Measurements from ENCODE around the gene PXMP4. TPM values are rescaled to one million over a fixed set of nuclear protein-coding genes. Genes with fewer than 3 reads are reported as not detected.

PXMP4 gene
- total RNA-seq, 1 donor from 2014 or later, result 6.6 TPM

DNA sequence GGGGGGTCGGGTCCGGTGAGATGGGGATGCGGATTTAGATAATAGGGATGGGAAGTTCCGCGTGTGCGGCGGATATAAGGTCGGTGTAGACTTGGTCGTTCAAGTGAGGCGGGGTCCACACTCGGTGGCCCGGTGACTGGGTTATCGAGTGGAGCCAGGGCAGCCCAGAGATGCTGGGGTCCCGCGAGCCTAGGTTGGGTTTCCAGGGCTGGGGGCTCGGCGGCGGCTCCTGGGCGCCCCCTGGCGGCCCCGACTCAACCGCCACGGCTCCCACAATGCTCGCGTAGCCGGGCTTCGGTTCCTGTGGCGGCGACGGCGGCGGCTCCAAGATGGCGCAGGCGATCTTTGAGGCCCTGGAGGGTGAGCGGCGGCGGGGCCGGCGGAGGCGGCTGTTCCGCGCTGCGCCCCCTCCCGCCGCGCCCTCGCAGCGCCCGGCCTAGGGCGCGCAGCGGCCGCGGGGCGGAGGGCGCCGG is 11.6 kb upstream of the PXMP4 start, which contains the start of gene ZNF341:
Gene ZNF341, plus strand, starts transcription at position 304 of the 473 bp plus-strand sequence. Its CDS starts 26 bp downstream, at position 330.
- TF ChIP-seq POLR2AphosphoS5 (IDR thresholded peaks at IDR 0.05; ENCODE audit: insufficient read depth in 1 of 2, low read depth in 1 of 2) (peak in 1 of 2 donors; percentile 42), POLR2A (IDR thresholded peaks at IDR 0.05) (no peak)
- TF ChIP-seq, protein P1, sequence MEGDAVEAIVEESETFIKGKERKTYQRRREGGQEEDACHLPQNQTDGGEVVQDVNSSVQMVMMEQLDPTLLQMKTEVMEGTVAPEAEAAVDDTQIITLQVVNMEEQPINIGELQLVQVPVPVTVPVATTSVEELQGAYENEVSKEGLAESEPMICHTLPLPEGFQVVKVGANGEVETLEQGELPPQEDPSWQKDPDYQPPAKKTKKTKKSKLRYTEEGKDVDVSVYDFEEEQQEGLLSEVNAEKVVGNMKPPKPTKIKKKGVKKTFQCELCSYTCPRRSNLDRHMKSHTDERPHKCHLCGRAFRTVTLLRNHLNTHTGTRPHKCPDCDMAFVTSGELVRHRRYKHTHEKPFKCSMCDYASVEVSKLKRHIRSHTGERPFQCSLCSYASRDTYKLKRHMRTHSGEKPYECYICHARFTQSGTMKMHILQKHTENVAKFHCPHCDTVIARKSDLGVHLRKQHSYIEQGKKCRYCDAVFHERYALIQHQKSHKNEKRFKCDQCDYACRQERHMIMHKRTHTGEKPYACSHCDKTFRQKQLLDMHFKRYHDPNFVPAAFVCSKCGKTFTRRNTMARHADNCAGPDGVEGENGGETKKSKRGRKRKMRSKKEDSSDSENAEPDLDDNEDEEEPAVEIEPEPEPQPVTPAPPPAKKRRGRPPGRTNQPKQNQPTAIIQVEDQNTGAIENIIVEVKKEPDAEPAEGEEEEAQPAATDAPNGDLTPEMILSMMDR (IDR thresholded peaks at IDR 0.05), result peak; percentile 53 to 79 (median 76)
- no peak for DNase-seq (ENCODE audit: extremely low spot score in 2 of 2)
- no peaks in the 10 kb centered on the region for H3K36me3 ChIP-seq
- H3K4me1 ChIP-seq, result peaks cover 31% of the 10 kb centered on the region
- peaks cover 6% of the 10 kb centered on the region for H3K9me3 ChIP-seq
- intact Hi-C loops (cut with DNase I), result loop anchor here (10.0 kb wide), 1 partner anchor 57 kb away; the partner anchor contains the start of gene NECAB3
- H3K4me3 ChIP-seq, result peak within 1 kb of the TSS; percentile 49 to 58
- no peaks in the 10 kb centered on the region for H3K27me3 ChIP-seq
- H3K27ac ChIP-seq, result peak within 1 kb of the TSS; percentile 91

DNA sequence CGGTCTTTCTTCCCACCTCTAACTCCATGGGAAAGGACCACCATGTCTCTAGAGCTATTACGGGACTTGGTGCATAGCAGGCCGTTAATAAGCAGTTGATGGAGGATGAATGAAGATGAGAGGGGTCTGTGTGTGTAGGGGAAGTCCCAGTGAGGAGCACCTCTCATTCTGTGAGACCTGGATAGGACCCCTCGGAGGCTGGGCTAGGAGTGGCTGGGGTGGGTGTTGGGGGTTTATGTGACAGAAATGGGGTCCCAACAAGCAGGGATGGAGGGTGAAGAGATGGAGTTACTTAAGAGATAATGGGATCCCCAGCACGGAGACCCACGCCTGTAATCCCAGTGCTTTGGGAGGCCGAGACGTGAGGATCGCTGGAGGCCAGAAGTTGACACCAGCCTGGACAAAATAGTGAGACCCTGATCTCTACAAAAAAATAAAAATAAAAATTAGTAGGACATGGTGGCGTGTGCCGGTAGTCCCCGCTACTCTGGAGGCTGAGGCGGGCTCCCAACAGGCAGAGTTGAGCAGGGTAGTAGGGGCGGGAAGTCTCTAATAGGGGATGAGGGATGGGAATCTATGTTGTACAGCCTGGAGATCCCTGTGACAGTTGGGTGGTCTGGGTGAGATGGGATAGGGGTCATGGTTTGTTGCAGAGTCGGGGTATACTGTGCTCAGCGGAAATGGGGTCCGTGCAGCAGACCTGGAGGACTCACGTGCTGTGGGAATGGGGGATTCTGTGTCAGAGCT is 11.0 kb upstream of the PXMP4 start:
- Histone ChIP-seq H3K9me3 (peaks cover 2% of the 10 kb centered on the region), H3K27ac (peak overlapping the region; percentile 91), H3K27me3 (no peaks in the 10 kb centered on the region), H3K36me3 (no peaks in the 10 kb centered on the region), H3K4me1 (peaks cover 31% of the 10 kb centered on the region), H3K4me3 (peak overlapping the region; percentile 49 to 58)
- TF ChIP-seq, protein P1 (IDR thresholded peaks at IDR 0.05), result no peak
- no peak for TF ChIP-seq POLR2AphosphoS5 (IDR thresholded peaks at IDR 0.05; ENCODE audit: insufficient read depth in 1 of 2, low read depth in 1 of 2)
- no peak for DNase-seq (ENCODE audit: extremely low spot score in 2 of 2)
- intact Hi-C loops (cut with DNase I), result loop anchor here (10.0 kb wide), 1 partner anchor 56 kb away; the partner anchor contains the start of gene NECAB3

DNA sequence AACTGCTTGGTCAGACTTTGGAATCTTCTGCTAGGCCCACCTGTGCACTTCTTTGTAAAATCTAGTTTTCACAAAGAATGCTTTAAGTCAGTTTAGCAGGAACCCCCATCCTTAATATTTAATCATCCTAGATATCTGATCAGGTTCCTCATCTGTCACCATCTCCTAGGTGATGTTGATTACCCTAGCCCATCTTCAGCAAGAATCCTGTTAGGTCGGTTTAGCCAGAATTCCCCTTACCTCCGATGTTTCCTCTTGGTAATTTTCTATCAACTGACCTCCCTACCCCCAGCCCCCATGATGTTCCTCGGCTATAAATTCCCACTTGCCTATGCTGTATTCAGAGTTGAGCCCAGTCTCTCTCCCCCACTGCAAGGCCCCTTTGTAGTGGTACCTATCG is 9.0 kb upstream of the PXMP4 start:
- TF ChIP-seq POLR2A (IDR thresholded peaks at IDR 0.05) (no peak), POLR2AphosphoS5 (IDR thresholded peaks at IDR 0.05; ENCODE audit: insufficient read depth in 1 of 2, low read depth in 1 of 2) (no peak)
- TF ChIP-seq, protein P1 (IDR thresholded peaks at IDR 0.05), result no peak
- no peak overlapping the region for H3K4me3 ChIP-seq
- no peaks in the 10 kb centered on the region for H3K9me3 ChIP-seq
- intact Hi-C loops (cut with DNase I), result no loop called here
- no peak for DNase-seq (ENCODE audit: extremely low spot score in 2 of 2)
- H3K27me3 ChIP-seq, result no peaks in the 10 kb centered on the region
- H3K36me3 ChIP-seq, result no peaks in the 10 kb centered on the region
- peaks cover 25% of the 10 kb centered on the region for H3K4me1 ChIP-seq
- H3K27ac ChIP-seq, result no peak overlapping the region

DNA sequence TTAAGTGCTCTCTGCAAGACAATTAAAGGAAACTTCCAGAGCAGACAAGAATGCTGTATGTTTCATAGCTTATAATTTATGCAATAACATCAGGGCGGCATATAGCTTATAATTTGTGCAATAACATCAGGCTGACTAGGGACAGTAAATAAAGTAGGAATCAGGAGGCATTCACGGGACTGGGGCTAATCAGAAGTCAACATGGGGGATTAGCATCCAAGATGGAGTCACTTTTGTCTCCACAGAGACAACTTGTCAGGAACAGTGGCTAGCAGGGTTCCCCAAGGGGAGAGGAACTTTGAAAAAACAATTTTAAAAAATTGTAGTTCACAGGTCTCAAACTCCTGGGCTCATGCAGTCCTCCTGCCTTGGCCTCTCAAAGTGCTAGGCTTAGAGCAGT is 8.4 kb upstream of the PXMP4 start:
- intact Hi-C loops (cut with DNase I), result no loop called here
- Histone ChIP-seq H3K27ac (no peak overlapping the region), H3K4me3 (no peak overlapping the region), H3K36me3 (no peaks in the 10 kb centered on the region), H3K9me3 (no peaks in the 10 kb centered on the region), H3K27me3 (no peaks in the 10 kb centered on the region), H3K4me1 (peaks cover 19% of the 10 kb centered on the region)
- TF ChIP-seq, protein P1 (IDR thresholded peaks at IDR 0.05), result no peak
- TF ChIP-seq POLR2AphosphoS5 (IDR thresholded peaks at IDR 0.05; ENCODE audit: insufficient read depth in 1 of 2, low read depth in 1 of 2) (no peak), POLR2A (IDR thresholded peaks at IDR 0.05) (no peak)
- DNase-seq (ENCODE audit: extremely low spot score in 2 of 2), result no peak

DNA sequence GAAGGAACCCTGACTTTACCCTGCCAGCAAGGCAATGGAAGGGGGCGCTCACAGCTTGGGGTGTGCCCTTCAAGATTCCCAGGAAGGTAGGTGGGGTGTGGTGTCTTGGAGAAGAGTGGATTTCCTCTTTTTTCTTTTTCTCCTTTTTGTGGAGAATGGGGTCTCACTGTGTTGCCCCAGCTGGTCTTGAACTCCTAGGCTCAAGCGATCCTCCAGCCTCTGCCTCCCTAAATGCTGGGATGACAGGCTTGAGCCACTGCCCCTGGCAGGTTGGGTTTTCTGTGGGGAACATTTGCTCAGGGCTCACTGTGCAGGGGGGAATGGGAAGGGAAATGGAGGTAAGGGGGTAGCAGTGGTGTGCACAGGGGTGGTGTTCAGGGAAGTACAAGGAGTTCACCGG is 7.7 kb upstream of the PXMP4 start:
- Histone ChIP-seq H3K27me3 (no peaks in the 10 kb centered on the region), H3K27ac (no peak overlapping the region), H3K4me1 (peaks cover 12% of the 10 kb centered on the region), H3K4me3 (no peak overlapping the region), H3K36me3 (no peaks in the 10 kb centered on the region), H3K9me3 (no peaks in the 10 kb centered on the region)
- TF ChIP-seq POLR2A (IDR thresholded peaks at IDR 0.05) (no peak), POLR2AphosphoS5 (IDR thresholded peaks at IDR 0.05; ENCODE audit: insufficient read depth in 1 of 2, low read depth in 1 of 2) (no peak)
- TF ChIP-seq, protein P1 (IDR thresholded peaks at IDR 0.05), result no peak
- DNase-seq (ENCODE audit: extremely low spot score in 2 of 2), result no peak
- intact Hi-C loops (cut with DNase I), result no loop called here

Measured in vagina (tissue), 2 donors.